Hepatocyte (in vitro differentiated cells): ENCODE data around the gene TMEM14B. TPM values are rescaled to one million over a fixed set of nuclear protein-coding genes. Genes with fewer than 3 reads are reported as not detected.

Experiments
- DNase-seq: peaks from one replicate; pipeline ENCODE4 v3.0.0-alpha.2; 2016; ENCODE audit warnings: low spot score
- H2AFZ ChIP-seq: fragments of 200-600 bp; sonication (generic); 2 replicates; pipeline ENCODE4 v1.6.0; 2016; ENCODE audit warnings: antibody characterized with exemption, mild to moderate bottlenecking
- H3K27ac ChIP-seq: fragments of 200-600 bp; sonication (generic); 2 replicates; pipeline ENCODE4 v1.5.1; 2016; ENCODE audit warnings: mild to moderate bottlenecking
- H3K27me3 ChIP-seq: fragments of 200-600 bp; sonication (generic); 2 replicates; pipeline ENCODE4 v1.6.1; 2016
- H3K36me3 ChIP-seq: fragments of 200-600 bp; sonication (generic); replicated peaks from 2 replicates; pipeline ENCODE4 v1.5.1; 2016; ENCODE audit warnings: low read depth; ENCODE audit not compliant: insufficient read depth
- H3K4me1 ChIP-seq: fragments of 200-600 bp; sonication (generic); 2 replicates; pipeline ENCODE4 v1.5.1; 2016; ENCODE audit warnings: mild to moderate bottlenecking, moderate library complexity; ENCODE audit not compliant: insufficient read depth
- H3K4me2 ChIP-seq: fragments of 200-600 bp; sonication (generic); 2 replicates; pipeline ENCODE4 v1.6.0; 2016
- H3K4me3 ChIP-seq: fragments of 200-600 bp; sonication (generic); 2 replicates; pipeline ENCODE4 v1.5.1; 2016; ENCODE audit warnings: mild to moderate bottlenecking
- H3K79me2 ChIP-seq: fragments of 200-600 bp; sonication (generic); 2 replicates; pipeline ENCODE4 v1.6.0; 2017; ENCODE audit warnings: mild to moderate bottlenecking
- H3K9me2 ChIP-seq: fragments of 200-600 bp; sonication (generic); replicated peaks from 2 replicates; pipeline ENCODE4 v1.6.0; 2017; ENCODE audit warnings: mild to moderate bottlenecking; ENCODE audit not compliant: insufficient read depth
- H3K9me3 ChIP-seq: fragments of 200-600 bp; sonication (generic); 2 replicates; pipeline ENCODE4 v1.5.1; 2016; ENCODE audit warnings: low read depth, mild to moderate bottlenecking
- H4K20me1 ChIP-seq: fragments of 200-600 bp; sonication (generic); 2 replicates; pipeline ENCODE4 v1.6.0; 2016; ENCODE audit warnings: mild to moderate bottlenecking; ENCODE audit not compliant: insufficient read depth, poor library complexity, severe bottlenecking
- CTCF ChIP-seq: fragments of 200-600 bp; sonication (generic); IDR thresholded peaks from 2 replicates; pipeline ENCODE4 v1.5.1; 2016; ENCODE audit warnings: antibody characterized with exemption, mild to moderate bottlenecking; ENCODE audit not compliant: poor library complexity
- EZH2 ChIP-seq: fragments of 200-600 bp; sonication (generic); IDR thresholded peaks from 2 replicates; pipeline ENCODE4 v1.6.1; 2016; ENCODE audit warnings: antibody characterized with exemption, mild to moderate bottlenecking, borderline replicate concordance
- EZH2phosphoT487 ChIP-seq: fragments of 200-600 bp; sonication (generic); IDR thresholded peaks from one replicate; pipeline ENCODE4 v1.6.1; 2018; ENCODE audit warnings: antibody characterized with exemption, mild to moderate bottlenecking, low read depth, moderate library complexity; ENCODE audit not compliant: unreplicated experiment, severe bottlenecking
- WGBS: methylation state at CpG from one replicate; pipeline ENCODE4 v1.1.6; 2016; ENCODE audit warnings: low lambda C conversion rate; ENCODE audit errors: missing lambda C conversion rate; 5-methylcytosine and 5-hydroxymethylcytosine counted together
- polyA plus RNA-seq: library from polyadenylated mRNA; unstranded; fragments of >200 nt; fragmentation: Nextera tagmentation; extraction: Ambion mirVana; gene quantifications from 2 replicates; pipeline ENCODE4 v1.2.1, GENCODE V29; 2016
- total RNA-seq: library from RNA; depleted of rRNA; stranded (reverse); fragments of >200 nt; gene quantifications from 2 replicates; pipeline ENCODE4 v1.2.3, GENCODE V29; 2014

Gene TMEM14B
- total and polyA plus RNA-seq, 2 experiments from 2014 or later = 63.9 to 108 TPM

- no peaks in the 10 kb centered on the region for H3K36me3 ChIP-seq
- no peak for DNase-seq
- no peak overlapping the region for H3K4me3 ChIP-seq
- H3K27me3 ChIP-seq = no peaks in the 10 kb centered on the region
- no peaks in the 10 kb centered on the region for H4K20me1 ChIP-seq
- peaks cover 4% of the 10 kb centered on the region for H3K79me2 ChIP-seq
- peaks cover 4% of the 10 kb centered on the region for H3K4me1 ChIP-seq
- no peaks in the 10 kb centered on the region for H3K9me2 ChIP-seq
- no peak overlapping the region for H3K27ac ChIP-seq
- WGBS = 96% methylated on average over 12 of the region's 12 CpGs
- H3K4me2 ChIP-seq = no peak overlapping the region
- H2AFZ ChIP-seq = no peak overlapping the region
- H3K9me3 ChIP-seq = no peaks in the 10 kb centered on the region
- TF ChIP-seq CTCF = no peak
- no peak for TF ChIP-seq EZH2phosphoT487
- no peak for TF ChIP-seq EZH2
Measured at GRCh38 chr6:10742251-10742650, 5.4 kb upstream of the TMEM14B start.

- H3K4me2 ChIP-seq = no peak overlapping the region
- no peaks in the 10 kb centered on the region for H3K27me3 ChIP-seq
- WGBS = 86% methylated on average over 6 of the region's 6 CpGs
- no peaks in the 10 kb centered on the region for H3K9me2 ChIP-seq
- H3K27ac ChIP-seq = no peak overlapping the region
- no peaks in the 10 kb centered on the region for H3K36me3 ChIP-seq
- H3K79me2 ChIP-seq = peaks cover 8% of the 10 kb centered on the region
- no peak overlapping the region for H2AFZ ChIP-seq
- peaks cover 4% of the 10 kb centered on the region for H4K20me1 ChIP-seq
- DNase-seq = no peak
- TF ChIP-seq EZH2phosphoT487 (no peak), EZH2 (no peak), CTCF (no peak)
- no peaks in the 10 kb centered on the region for H3K9me3 ChIP-seq
- peaks cover 8% of the 10 kb centered on the region for H3K4me1 ChIP-seq
- H3K4me3 ChIP-seq = no peak overlapping the region
Measured at GRCh38 chr6:10743515-10743914, 4.1 kb upstream of the TMEM14B start.

GRCh38 chr6:10745116-10745515 is 2.5 kb upstream of the TMEM14B start:
- H3K4me2 ChIP-seq = no peak overlapping the region

More at GRCh38 chr6:10745116-10745515, 2.5 kb upstream of the TMEM14B start:
- H3K4me1 ChIP-seq = peaks cover 24% of the 10 kb centered on the region
- no peaks in the 10 kb centered on the region for H3K27me3 ChIP-seq
- no peaks in the 10 kb centered on the region for H3K9me3 ChIP-seq
- no peaks in the 10 kb centered on the region for H3K9me2 ChIP-seq
- TF ChIP-seq CTCF = no peak
- TF ChIP-seq EZH2 = no peak
- no peak for TF ChIP-seq EZH2phosphoT487
- peaks cover 23% of the 10 kb centered on the region for H3K79me2 ChIP-seq
- H2AFZ ChIP-seq = no peak overlapping the region
- 81% methylated on average over 5 of the region's 5 CpGs for WGBS
- H3K27ac ChIP-seq = no peak overlapping the region
- H3K36me3 ChIP-seq = no peaks in the 10 kb centered on the region
- peaks cover 5% of the 10 kb centered on the region for H4K20me1 ChIP-seq
- H3K4me3 ChIP-seq = no peak overlapping the region
- no peak for DNase-seq
